Neuronal stem cell (in vitro differentiated cells): ENCODE measurements around the gene SMDT1.

Source experiments
- DNase-seq: peaks from one replicate; pipeline ENCODE4 v3.0.0-alpha.2; 2013; ENCODE audit warnings: low spot score
- H2AFZ ChIP-seq: one replicate; pipeline ENCODE4 v1.6.1; 2013; ENCODE audit warnings: mild to moderate bottlenecking, low read length, inconsistent platforms
- H2AK5ac ChIP-seq: 2 replicates; pipeline ENCODE4 v1.6.1; 2013; ENCODE audit warnings: low read depth, mild to moderate bottlenecking, inconsistent platforms, low read length, moderate library complexity, mixed read lengths
- H2BK120ac ChIP-seq: 2 replicates; pipeline ENCODE4 v1.6.1; 2013; ENCODE audit warnings: low read depth, mild to moderate bottlenecking, inconsistent platforms, low read length, moderate library complexity, mixed read lengths
- H2BK12ac ChIP-seq: one replicate; pipeline ENCODE4 v1.6.1; 2013; ENCODE audit warnings: low read length, inconsistent platforms
- H2BK15ac ChIP-seq: 2 replicates; pipeline ENCODE4 v1.6.1; 2013; ENCODE audit warnings: mild to moderate bottlenecking, low read length, inconsistent platforms, mixed read lengths
- H2BK5ac ChIP-seq: one replicate; pipeline ENCODE4 v1.6.1; 2013; ENCODE audit warnings: inconsistent platforms, mild to moderate bottlenecking, low read length, moderate library complexity
- H3K14ac ChIP-seq: one replicate; pipeline ENCODE4 v1.6.1; 2013; ENCODE audit warnings: low read length, inconsistent platforms
- H3K18ac ChIP-seq: 2 replicates; pipeline ENCODE4 v1.6.1; 2013; ENCODE audit warnings: low read length, inconsistent platforms
- H3K23ac ChIP-seq: 2 replicates; pipeline ENCODE4 v1.6.1; 2013; ENCODE audit warnings: low read depth, mild to moderate bottlenecking, mixed read lengths, low read length, inconsistent platforms; ENCODE audit not compliant: poor library complexity
- H3K27ac ChIP-seq: replicated peaks from 3 replicates; pipeline ENCODE4 v1.5.1; 2013; ENCODE audit warnings: low read length, inconsistent platforms
- H3K27me3 ChIP-seq, 3 experiments: 2 replicates each; pipeline ENCODE4 v1.6.1; 2013; ENCODE audit warnings: low read length in 3 of 3, mild to moderate bottlenecking in 2 of 3, inconsistent platforms in 1 of 3, low read depth in 1 of 3, mixed read lengths in 1 of 3, moderate library complexity in 1 of 3; ENCODE audit not compliant: control insufficient read depth in 3 of 3, insufficient read depth in 3 of 3
- H3K36me3 ChIP-seq, 2 donors: replicated peaks in 1 of 2; 2 replicates each; pipeline ENCODE4 v1.6.1; 2013; ENCODE audit warnings: low read length in 2 of 2; ENCODE audit not compliant: control insufficient read depth in 2 of 2, insufficient read depth in 2 of 2
- H3K4ac ChIP-seq: 2 replicates; pipeline ENCODE4 v1.6.1; 2013; ENCODE audit warnings: inconsistent platforms, mild to moderate bottlenecking, low read length, moderate library complexity
- H3K4me1 ChIP-seq, 2 donors: 1 replicate in 1 of 2; 2 replicates in 1 of 2; pipeline ENCODE4 v1.6.1; 2013; ENCODE audit warnings: low read length in 2 of 2, low read depth in 1 of 2; ENCODE audit not compliant: control insufficient read depth in 2 of 2, insufficient read depth in 1 of 2
- H3K4me2 ChIP-seq: one replicate; pipeline ENCODE4 v1.6.1; 2013; ENCODE audit warnings: mild to moderate bottlenecking, low read length, inconsistent platforms; ENCODE audit not compliant: insufficient read depth, poor library complexity, severe bottlenecking
- H3K4me3 ChIP-seq, 2 donors: 2 replicates each; pipeline ENCODE4 v1.5.1; 2013; ENCODE audit warnings: low read length in 2 of 2, mild to moderate bottlenecking in 2 of 2, inconsistent platforms in 1 of 2, moderate library complexity in 1 of 2
- H3K79me1 ChIP-seq: one replicate; pipeline ENCODE4 v1.6.1; 2013; ENCODE audit warnings: low read depth, mild to moderate bottlenecking, inconsistent platforms, low read length, moderate library complexity
- H3K9ac ChIP-seq: one replicate; pipeline ENCODE4 v1.6.1; 2013; ENCODE audit warnings: mild to moderate bottlenecking, low read depth, low read length, inconsistent platforms; ENCODE audit not compliant: poor library complexity
- H3K9me3 ChIP-seq, 2 donors: replicated peaks in 1 of 2; 2 replicates each; pipeline versions ENCODE3 to v1.6.1; 2013; ENCODE audit warnings: low read length in 2 of 2, mild to moderate bottlenecking in 2 of 2, inconsistent platforms in 1 of 2, low read depth in 1 of 2, mixed read lengths in 1 of 2, moderate library complexity in 1 of 2; ENCODE audit not compliant: control insufficient read depth in 2 of 2, insufficient read depth in 1 of 2
- H4K8ac ChIP-seq: one replicate; pipeline ENCODE4 v1.6.1; 2013; ENCODE audit warnings: low read depth, mild to moderate bottlenecking, inconsistent platforms, low read length, moderate library complexity
- H4K91ac ChIP-seq: one replicate; pipeline ENCODE4 v1.6.1; 2013; ENCODE audit warnings: low read length, low read depth, mild to moderate bottlenecking, inconsistent platforms; ENCODE audit not compliant: poor library complexity
- WGBS, 2 donors: extraction: QIAGEN DNeasy Blood & Tissue Kit; methylation state at CpG; one replicate each; pipeline ENCODE4 v1.1.7; 2013; ENCODE audit warnings: missing lambda C conversion rate in 2 of 2, mixed read lengths in 1 of 2; ENCODE audit not compliant: insufficient read length in 2 of 2, insufficient replicate concordance in 1 of 2; ENCODE audit errors: extremely low coverage in 2 of 2; 5-methylcytosine and 5-hydroxymethylcytosine counted together

SMDT1 gene

DNA sequence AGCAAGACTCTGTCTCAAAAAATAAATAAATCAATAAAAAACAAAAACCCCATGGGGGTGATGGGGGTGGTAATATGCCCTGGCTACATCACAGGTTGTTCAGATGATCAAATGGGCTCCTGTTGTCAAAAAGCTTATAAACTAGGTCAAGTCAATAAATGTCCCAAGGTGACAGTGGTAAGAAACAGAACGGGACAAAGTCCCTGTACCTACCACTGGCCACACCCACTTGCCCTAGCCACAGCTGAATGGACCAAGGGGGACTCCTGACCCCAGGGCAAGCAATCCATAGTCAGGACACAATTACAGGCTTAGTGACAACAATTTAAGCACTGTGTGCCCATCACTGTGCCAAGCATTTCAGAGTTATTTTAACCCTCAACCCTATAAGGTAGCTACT is 14.9 kb upstream of the SMDT1 start:
- H3K36me3 ChIP-seq: peaks cover 28 to 65% of the 10 kb centered on the region in 2 donors
- no peak overlapping the region for H3K4me2 ChIP-seq
- no peak overlapping the region for H4K91ac ChIP-seq
- no peak overlapping the region for H3K27ac ChIP-seq
- H3K79me1 ChIP-seq: peaks cover 2% of the 10 kb centered on the region
- H3K9ac ChIP-seq: no peak overlapping the region
- H3K4me3 ChIP-seq: no peak overlapping the region
- no peak overlapping the region for H2AK5ac ChIP-seq
- no peak overlapping the region for H3K14ac ChIP-seq
- no peak overlapping the region for H2BK120ac ChIP-seq
- H3K9me3 ChIP-seq: peaks cover 0 to 3% of the 10 kb centered on the region in 2 donors
- no peaks in the 10 kb centered on the region for H3K27me3 ChIP-seq
- H3K18ac ChIP-seq: no peak overlapping the region
- H2BK15ac ChIP-seq: no peak overlapping the region
- no CpG with 5 or more reads among the region's 1 CpG for WGBS, 2 donors
- no peak overlapping the region for H3K23ac ChIP-seq
- no peak overlapping the region for H4K8ac ChIP-seq
- H2AFZ ChIP-seq: no peak overlapping the region
- no peak overlapping the region for H2BK12ac ChIP-seq
- no peak for DNase-seq
- no peak overlapping the region for H3K4ac ChIP-seq
- H2BK5ac ChIP-seq: no peak overlapping the region
- H3K4me1 ChIP-seq: peaks cover under 1 to 13% of the 10 kb centered on the region in 2 donors

DNA sequence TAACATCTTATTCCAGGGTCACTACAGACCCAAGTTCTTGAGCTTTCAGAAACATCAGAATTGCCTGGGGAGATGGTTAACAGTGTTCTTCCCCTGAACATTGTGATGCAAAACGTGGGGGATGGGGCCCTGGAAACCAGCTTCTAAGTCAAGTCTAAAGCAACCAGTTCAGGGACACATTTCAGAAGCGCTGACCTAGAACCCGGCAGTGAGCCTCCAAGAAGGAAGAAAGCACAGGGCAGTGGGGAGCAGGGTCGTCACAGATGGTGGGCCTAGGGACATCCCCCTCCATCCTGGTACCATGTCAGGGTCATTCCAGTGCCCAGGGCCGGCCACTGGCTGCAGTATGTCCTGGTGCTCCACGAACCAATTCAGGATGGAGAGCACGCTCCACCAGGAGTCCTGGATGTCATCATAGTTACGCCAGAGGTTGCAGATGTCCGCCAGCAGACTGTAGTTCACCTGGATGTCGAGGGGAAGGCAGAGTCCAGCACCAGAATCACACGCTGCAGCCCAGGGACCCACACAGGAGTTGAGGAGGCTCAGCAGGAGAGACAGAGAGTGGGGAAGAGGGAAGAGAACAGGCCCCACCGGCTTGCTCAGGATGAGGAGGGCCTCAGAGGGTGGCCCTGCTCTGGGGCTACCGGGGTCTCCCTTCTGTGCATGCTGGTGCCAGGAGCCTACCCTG is 13.9 kb upstream of the SMDT1 start:
- no peak overlapping the region for H3K27ac ChIP-seq
- H2BK120ac ChIP-seq: no peak overlapping the region
- H3K27me3 ChIP-seq: no peaks in the 10 kb centered on the region
- H3K9ac ChIP-seq: no peak overlapping the region
- no peak overlapping the region for H2BK15ac ChIP-seq
- H3K4me1 ChIP-seq: peaks cover 3 to 18% of the 10 kb centered on the region in 2 donors
- H3K36me3 ChIP-seq: peaks cover 24 to 56% of the 10 kb centered on the region in 2 donors
- no peak overlapping the region for H3K14ac ChIP-seq
- no peak overlapping the region for H4K91ac ChIP-seq
- H2AK5ac ChIP-seq: no peak overlapping the region
- H2BK5ac ChIP-seq: no peak overlapping the region
- no peak overlapping the region for H3K4ac ChIP-seq
- H3K23ac ChIP-seq: no peak overlapping the region
- no peak for DNase-seq
- H4K8ac ChIP-seq: no peak overlapping the region
- no peak overlapping the region for H3K18ac ChIP-seq
- no peak overlapping the region for H3K4me2 ChIP-seq
- H3K79me1 ChIP-seq: peaks cover 2% of the 10 kb centered on the region
- no peak overlapping the region for H2BK12ac ChIP-seq
- no CpG with 5 or more reads among the region's 13 CpGs for WGBS, 2 donors
- H2AFZ ChIP-seq: no peak overlapping the region
- no peak overlapping the region for H3K4me3 ChIP-seq
- no peaks in the 10 kb centered on the region for H3K9me3 ChIP-seq

DNA sequence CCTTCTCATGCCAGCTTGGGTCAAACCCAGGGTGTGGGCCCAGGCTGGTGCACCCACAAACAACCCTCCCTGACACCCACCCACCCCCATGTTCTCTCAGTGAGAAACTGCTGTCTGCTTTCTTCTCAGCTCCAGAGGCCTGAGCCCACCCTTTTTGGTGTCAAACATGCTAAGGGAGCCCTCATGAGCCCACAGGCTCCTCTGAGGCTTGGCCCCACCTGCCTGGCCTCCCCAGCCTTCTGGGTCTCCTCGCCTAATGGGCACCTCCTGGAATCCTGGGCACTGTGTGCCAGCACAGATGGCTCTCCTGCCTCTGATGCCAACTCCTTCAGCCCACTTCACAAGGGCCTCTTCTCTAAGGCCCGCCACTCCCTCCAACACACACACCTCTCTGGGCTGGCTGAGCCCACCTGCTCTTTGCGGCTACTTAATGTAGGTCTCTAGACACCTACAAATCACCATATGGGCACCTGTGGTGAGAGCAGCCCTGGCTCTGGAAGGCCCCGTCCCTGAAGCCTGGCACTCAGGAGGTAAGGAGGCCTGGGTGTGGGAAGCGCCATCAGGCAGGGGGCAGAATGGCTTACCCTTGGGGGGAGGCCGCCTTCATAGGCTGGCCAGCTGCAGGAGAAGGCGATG is 13.3 kb upstream of the SMDT1 start:
- H3K36me3 ChIP-seq: peaks cover 19 to 49% of the 10 kb centered on the region in 2 donors
- H3K4me2 ChIP-seq: no peak overlapping the region
- H3K18ac ChIP-seq: no peak overlapping the region
- no peak overlapping the region for H3K4ac ChIP-seq
- no peak for DNase-seq
- H3K4me3 ChIP-seq: no peak overlapping the region
- H3K27ac ChIP-seq: no peak overlapping the region
- no peak overlapping the region for H2BK5ac ChIP-seq
- H4K8ac ChIP-seq: no peak overlapping the region
- H3K9ac ChIP-seq: no peak overlapping the region
- H2AK5ac ChIP-seq: no peak overlapping the region
- H3K79me1 ChIP-seq: peaks cover 2% of the 10 kb centered on the region
- H2BK15ac ChIP-seq: no peak overlapping the region
- no peak overlapping the region for H3K23ac ChIP-seq
- H4K91ac ChIP-seq: no peak overlapping the region
- H3K14ac ChIP-seq: peak overlapping the region; percentile 56
- no peak overlapping the region for H2BK12ac ChIP-seq
- H3K4me1 ChIP-seq: peaks cover 8 to 21% of the 10 kb centered on the region in 2 donors
- H3K9me3 ChIP-seq: no peaks in the 10 kb centered on the region
- no peaks in the 10 kb centered on the region for H3K27me3 ChIP-seq
- H2AFZ ChIP-seq: no peak overlapping the region
- no CpG with 5 or more reads among the region's 7 CpGs for WGBS, 2 donors
- H2BK120ac ChIP-seq: no peak overlapping the region

DNA sequence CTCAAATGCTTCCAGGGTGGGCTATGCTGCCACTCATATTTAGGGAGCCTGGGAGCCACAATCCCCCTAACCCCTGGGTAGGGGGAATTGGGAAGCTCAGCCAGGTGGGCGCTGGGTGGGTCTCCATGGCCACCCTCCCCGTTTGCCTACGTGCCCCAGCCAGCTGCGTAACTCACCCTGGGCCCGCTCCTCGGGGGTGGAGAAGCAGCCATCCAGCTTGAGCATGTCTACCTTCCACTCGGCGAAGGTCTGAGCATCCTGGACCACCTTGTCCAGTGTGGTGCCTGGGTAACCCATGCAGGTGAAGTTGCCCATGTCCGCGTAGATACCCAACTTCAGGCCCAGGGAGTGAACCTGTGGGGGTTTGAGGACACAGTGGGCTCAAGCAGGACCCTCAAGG is 12.6 kb upstream of the SMDT1 start:
- H3K4me3 ChIP-seq: no peak overlapping the region
- no CpG with 5 or more reads among the region's 10 CpGs for WGBS, 2 donors
- H4K8ac ChIP-seq: no peak overlapping the region
- no peak overlapping the region for H3K23ac ChIP-seq
- no peak overlapping the region for H3K4ac ChIP-seq
- H3K18ac ChIP-seq: no peak overlapping the region
- H3K4me1 ChIP-seq: peaks cover 10 to 23% of the 10 kb centered on the region in 2 donors
- H3K9me3 ChIP-seq: no peaks in the 10 kb centered on the region
- no peak overlapping the region for H2AK5ac ChIP-seq
- DNase-seq: no peak
- H3K79me1 ChIP-seq: peaks cover 2% of the 10 kb centered on the region
- no peak overlapping the region for H2AFZ ChIP-seq
- H2BK5ac ChIP-seq: no peak overlapping the region
- no peak overlapping the region for H3K9ac ChIP-seq
- H2BK120ac ChIP-seq: no peak overlapping the region
- no peak overlapping the region for H2BK12ac ChIP-seq
- no peak overlapping the region for H2BK15ac ChIP-seq
- no peak overlapping the region for H4K91ac ChIP-seq
- H3K27ac ChIP-seq: no peak overlapping the region
- H3K14ac ChIP-seq: no peak overlapping the region
- H3K27me3 ChIP-seq: no peaks in the 10 kb centered on the region
- H3K36me3 ChIP-seq: peaks cover 18 to 46% of the 10 kb centered on the region in 2 donors
- no peak overlapping the region for H3K4me2 ChIP-seq
